ENCODE results near the gene ZNF740. TPM values are rescaled to one million over a fixed set of nuclear protein-coding genes. Genes with fewer than 3 reads are reported as not detected.

ZNF740 gene
- total RNA-seq, 1 donor from 2014 or later, result 19.6 TPM

DNA sequence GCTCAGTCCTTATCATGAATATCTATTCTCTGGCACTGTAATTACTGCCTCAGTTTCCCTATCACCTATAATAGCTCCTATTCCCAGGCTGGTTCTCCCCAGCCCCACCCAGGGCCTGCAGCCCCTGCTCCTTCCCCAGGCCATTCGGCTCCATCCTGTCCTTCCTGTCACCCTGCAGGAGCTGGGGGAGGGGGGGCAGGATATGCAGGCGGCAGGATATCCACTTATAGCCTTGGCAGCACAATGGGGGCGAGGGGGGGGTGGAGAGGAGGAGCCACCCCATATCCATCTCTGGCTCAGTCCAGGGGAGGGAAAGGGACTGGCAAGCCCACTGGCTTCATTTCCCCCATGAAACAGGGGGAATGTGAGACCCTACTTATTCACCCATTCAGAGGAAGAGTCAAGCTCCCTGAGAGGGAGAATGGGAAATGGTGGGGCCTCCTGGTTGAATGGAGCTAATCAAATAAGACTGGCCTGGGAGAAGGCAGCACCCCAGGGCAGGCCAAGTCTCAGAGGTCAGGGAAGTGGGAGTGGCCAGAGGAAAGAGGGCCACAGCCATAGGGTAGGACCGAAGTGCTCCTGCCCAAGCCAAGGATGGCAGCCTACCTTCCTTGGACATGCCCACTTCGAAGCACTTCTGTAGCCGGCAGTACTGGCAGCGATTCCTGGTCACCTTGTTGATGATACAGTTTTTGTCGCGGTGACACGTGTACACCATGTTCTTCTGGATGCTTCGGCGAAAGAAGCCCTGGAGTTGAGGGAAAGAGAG is 34.3 kb downstream of the ZNF740 start:
- no peak for ATAC-seq

DNA sequence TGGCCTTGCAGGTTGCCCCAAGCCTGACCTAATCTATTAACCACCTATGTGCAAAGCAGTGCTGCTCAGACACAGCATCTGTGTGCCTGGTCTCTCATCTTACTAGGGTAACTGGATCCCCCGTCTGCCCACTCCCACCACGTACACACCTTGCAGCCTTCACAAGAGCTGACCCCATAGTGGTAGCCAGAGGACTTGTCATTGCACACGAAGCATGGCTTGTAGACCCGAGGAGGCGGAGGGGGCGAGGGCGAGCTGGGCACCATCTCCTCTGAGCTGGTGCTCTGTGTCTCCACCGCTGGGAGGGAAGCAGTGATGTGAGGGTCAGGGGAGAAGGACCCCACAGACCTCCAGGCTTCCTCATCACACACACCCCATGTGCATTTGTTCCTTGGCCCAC is 35.0 kb downstream of the ZNF740 start:
- no peak for ATAC-seq

- ATAC-seq, result peak; percentile 29
Measured at GRCh38 chr12:53217051-53217930, 36.8 kb downstream of the ZNF740 start.

GRCh38 chr12:53217931-53218307 is 37.4 kb downstream of the ZNF740 start:
- ATAC-seq, result no peak

GRCh38 chr12:53218551-53219291 is 38.2 kb downstream of the ZNF740 start:
- no peak for ATAC-seq

DNA sequence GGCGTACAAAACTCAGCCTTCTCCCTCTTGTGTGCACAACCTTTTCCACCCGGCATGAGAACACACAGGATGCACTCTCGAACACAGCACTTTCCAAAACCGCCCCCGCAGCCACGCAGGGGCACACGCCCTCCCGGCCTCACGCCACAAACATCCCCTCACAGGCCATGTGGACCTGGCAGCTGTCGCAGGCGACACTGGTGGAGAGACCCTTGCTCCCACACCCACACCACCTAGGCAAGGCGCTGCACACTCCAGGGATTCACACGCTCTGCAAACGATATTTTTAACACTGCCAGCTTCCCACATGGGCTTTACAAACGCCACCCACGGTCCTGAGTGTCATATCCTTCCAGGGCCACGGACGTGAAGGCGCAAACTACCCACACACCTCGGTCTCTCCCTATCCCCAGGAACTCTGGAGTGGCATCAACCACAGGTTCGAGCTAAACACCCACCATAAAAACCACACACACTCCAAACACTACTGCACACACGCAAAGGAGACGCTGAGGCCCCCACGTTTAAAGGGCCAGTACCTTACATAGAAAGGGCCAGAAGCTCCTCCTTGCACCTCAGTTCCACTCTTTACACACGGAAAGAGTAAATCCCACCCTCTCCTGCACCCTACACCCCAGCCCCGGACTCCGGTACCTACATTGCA is 38.9 kb downstream of the ZNF740 start:
- no peak for ATAC-seq

GRCh38 chr12:53219956-53220693 is 39.6 kb downstream of the ZNF740 start:
- ATAC-seq, result peak; percentile 16

GRCh38 chr12:53220694-53221202 is 40.2 kb downstream of the ZNF740 start:
- ATAC-seq, result peak; percentile 75

- peak; percentile 41 for ATAC-seq
Measured at GRCh38 chr12:53221203-53222080, 40.9 kb downstream of the ZNF740 start.

- no peak for ATAC-seq
Measured at GRCh38 chr12:53222170-53222721, 41.7 kb downstream of the ZNF740 start.

DNA sequence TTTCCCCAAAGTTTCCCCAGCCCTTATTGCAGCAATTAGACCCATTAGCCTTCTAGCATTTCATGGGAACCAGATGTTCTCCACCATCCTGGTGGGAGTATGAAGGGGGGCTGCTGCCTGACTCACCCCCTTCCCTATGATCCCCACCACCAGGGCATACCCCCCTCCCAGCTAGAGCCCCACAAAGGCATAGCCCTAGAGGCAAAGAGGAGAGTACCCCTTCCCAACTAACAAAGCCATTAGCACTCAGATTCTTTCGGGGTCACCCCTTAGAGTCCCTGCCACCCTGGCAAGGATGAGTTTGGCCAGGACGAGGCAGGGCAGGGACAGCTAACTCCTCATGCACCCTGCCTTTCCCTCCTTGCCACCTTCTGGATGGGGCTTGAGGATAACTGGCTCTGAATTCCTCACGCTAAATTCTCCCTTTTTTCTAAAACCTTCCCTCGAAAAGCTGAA is 42.3 kb downstream of the ZNF740 start:
- ATAC-seq, result no peak

DNA sequence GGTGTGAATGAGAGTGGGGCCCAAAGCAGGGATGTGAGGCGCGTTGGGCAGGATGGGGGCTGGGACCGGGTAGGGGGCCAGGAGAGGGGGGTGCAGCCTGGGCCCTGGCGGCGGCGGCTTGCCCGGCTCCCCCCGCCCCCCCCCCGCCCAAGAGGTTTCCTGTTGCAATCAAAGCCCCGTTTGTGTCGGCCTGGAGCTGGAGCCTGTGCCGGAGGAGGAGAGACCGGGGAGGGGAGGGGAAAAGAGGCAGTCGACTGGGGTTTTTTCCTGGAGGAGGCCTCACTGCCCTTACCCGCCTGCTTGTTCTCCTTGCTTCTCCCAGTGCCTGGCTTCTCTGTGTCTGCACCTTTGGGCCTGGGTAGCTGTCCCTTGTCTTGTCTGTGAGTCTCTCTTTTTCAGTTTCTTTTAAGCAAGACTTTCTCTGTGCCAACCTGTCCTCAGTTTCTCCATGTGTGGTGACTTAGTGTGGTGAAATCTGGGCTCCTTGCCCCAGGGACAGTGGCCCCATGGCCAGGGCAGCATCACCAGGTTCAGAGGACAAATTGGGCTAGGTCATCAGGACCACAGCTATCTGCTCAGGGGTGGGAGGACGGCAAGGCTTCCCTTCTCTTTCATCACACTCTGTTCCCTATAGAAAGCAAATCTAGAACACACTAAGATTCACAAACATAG is 43.0 kb downstream of the ZNF740 start:
- ATAC-seq, result no peak

GRCh38 chr12:53224061-53224896 is 43.8 kb downstream of the ZNF740 start:
- ATAC-seq, result peak; percentile 59

- no peak for ATAC-seq
Measured at GRCh38 chr12:53224897-53225634, 44.5 kb downstream of the ZNF740 start.

DNA sequence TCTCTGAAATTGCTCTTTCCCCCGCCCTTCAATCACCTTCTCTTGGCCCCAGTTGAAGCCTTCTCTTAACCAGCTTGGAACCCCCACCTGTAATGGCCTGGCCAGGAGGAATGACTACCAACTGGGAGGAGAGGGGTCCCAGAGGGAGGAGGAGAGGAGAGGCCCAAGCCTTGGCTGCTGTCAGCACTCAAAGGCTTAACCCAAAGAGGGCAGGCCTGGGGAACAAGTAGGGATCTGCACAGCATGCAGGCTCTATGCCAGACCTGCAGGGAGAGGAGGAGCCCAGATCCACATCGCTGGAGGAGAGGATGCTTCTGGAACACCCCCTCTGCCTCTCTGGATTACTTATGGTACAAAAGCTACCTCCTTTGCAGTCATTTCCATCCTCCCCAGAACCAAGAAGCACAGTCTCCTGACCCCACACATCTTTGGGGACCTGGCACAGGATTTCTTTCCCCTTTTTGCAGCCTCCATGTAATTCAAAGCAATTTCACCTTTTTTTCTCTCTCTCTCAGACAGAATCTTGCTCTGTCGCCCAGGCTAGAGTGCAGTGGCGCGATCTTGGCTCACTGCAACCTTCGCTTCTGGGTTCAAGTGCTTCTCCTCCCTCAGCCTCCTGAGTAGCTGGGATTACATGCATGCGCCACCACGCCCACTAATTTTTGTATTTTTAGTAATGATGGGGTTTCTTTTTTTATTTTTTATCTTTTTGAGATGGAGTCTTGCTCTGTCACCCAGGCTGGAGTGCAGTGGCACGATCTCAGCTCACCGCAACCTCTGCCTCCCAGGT is 45.3 kb downstream of the ZNF740 start:
- ATAC-seq, result peak; percentile 28

GRCh38 chr12:53226815-53227214 is 46.3 kb downstream of the ZNF740 start:
- ATAC-seq, result no peak

DNA sequence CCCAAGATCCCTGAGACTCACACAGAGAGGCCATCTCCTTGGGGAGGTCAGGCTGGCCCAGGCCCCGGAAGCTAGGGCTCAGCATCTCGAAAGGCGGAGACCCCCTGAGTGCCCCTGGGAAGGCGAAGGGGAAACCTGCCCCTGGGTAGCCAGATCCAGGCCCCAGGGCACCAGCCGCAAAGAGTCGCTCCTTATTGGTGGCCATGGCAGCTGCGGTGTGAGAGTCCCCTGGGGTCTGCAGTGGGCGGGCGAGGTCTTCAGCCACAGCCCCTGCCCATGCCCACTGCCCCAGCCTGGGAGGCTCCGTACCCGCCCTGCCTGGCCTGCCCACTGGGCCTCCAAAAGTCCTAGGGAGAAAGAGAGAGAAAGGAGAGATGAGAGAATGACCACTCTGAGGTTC is 46.8 kb downstream of the ZNF740 start:
- ATAC-seq, result no peak
